ENCODE results near the gene VSX1.

DNA sequence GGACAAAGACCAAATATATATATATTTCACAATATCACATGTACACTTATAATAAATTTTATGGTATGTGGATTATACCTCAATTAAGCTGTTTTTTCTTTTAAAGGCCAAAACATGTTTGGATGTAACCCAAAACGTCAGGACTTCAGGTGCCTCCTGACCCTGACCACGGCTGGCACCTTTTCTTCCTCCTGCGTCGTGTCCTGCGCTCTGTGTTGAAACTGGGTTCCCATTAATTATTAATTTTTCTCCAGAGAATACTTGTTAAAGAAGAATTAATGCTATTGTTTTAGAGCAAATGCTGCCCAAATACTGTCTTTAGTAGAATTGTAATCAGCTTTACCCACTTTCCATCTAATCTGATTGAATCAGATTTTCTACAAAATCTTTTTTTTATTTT lies 46.7 kb upstream of the VSX1 start:
- TF ChIP-seq FOS (IDR thresholded peaks at IDR 0.05; ENCODE audit: low read depth, low read length) (no peak), RCOR1 (IDR thresholded peaks at IDR 0.05; ENCODE audit: insufficient replicate concordance, low read length) (no peak), CTCF (conservative IDR thresholded peaks at IDR 0.05; ENCODE audit: low read depth, low read length) (no peak), CEBPB (IDR thresholded peaks at IDR 0.05; ENCODE audit: low read depth, low read length) (no peak), POLR2A (IDR thresholded peaks at IDR 0.05; ENCODE audit: low read depth, low read length) (no peak), RFX5 (IDR thresholded peaks at IDR 0.05; ENCODE audit: low read depth, low read length) (no peak)
- TF ChIP-seq, protein P1, sequence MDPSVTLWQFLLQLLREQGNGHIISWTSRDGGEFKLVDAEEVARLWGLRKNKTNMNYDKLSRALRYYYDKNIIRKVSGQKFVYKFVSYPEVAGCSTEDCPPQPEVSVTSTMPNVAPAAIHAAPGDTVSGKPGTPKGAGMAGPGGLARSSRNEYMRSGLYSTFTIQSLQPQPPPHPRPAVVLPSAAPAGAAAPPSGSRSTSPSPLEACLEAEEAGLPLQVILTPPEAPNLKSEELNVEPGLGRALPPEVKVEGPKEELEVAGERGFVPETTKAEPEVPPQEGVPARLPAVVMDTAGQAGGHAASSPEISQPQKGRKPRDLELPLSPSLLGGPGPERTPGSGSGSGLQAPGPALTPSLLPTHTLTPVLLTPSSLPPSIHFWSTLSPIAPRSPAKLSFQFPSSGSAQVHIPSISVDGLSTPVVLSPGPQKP (IDR thresholded peaks at IDR 0.05; ENCODE audit: borderline replicate concordance, low read depth, low read length): no peak

Measured in IMR-90 (cell line).